Keratinocyte (primary cell): Measurements from ENCODE around the gene PSMC1. TPM values are rescaled to one million over a fixed set of nuclear protein-coding genes. Genes with fewer than 3 reads are reported as not detected.

Experiments used
- DNase-seq: peaks from one replicate; pipeline ENCODE4 v3.0.0-alpha.2; 2011; ENCODE audit warnings: low read depth, missing footprints, low spot score
- FAIRE-seq: peaks from 2 replicates; lab custom pipeline; 2011; peaks lifted over from hg19 to GRCh38; lab: Jason Lieb, UNC
- H2AFZ ChIP-seq: 2 replicates; pipeline ENCODE4 v1.6.0; 2012; ENCODE audit warnings: low read length, control low read depth, inconsistent platforms; ENCODE audit not compliant: control insufficient read depth
- H3K27ac ChIP-seq: 2 replicates; pipeline ENCODE4 v1.5.1; 2011; ENCODE audit warnings: low read length; ENCODE audit not compliant: control insufficient read depth, insufficient read depth
- H3K27me3 ChIP-seq: 3 replicates; pipeline ENCODE4 v1.6.0; 2011; ENCODE audit warnings: low read length; ENCODE audit not compliant: control insufficient read depth, insufficient read depth; ENCODE audit errors: extremely low read depth
- H3K36me3 ChIP-seq, 2 experiments: 2 replicates in 1 of 2; 3 replicates in 1 of 2; pipeline ENCODE4 v1.5.1; 2011; ENCODE audit warnings: low read length in 2 of 2, mild to moderate bottlenecking in 1 of 2; ENCODE audit not compliant: control insufficient read depth in 2 of 2, insufficient read depth in 2 of 2; ENCODE audit errors: extremely low read depth in 1 of 2
- H3K4me1 ChIP-seq: 3 replicates; pipeline ENCODE4 v1.5.1; 2011; ENCODE audit warnings: low read length; ENCODE audit not compliant: control insufficient read depth, insufficient read depth; ENCODE audit errors: extremely low read depth
- H3K4me2 ChIP-seq: 3 replicates; pipeline ENCODE4 v1.6.0; 2011; ENCODE audit warnings: low read depth, low read length; ENCODE audit not compliant: control insufficient read depth, insufficient read depth; ENCODE audit errors: extremely low read depth
- H3K4me3 ChIP-seq, 3 experiments: fragments of 200-600 bp in 1 of 3; sonication (generic) in 1 of 3; 2 replicates in 2 of 3; 3 replicates in 1 of 3; pipeline ENCODE4 v1.5.1; 2011 to 2016; ENCODE audit warnings: low read length in 3 of 3, mild to moderate bottlenecking in 3 of 3, control low read depth in 2 of 3, inconsistent platforms in 1 of 3, low read depth in 1 of 3, mixed read lengths in 1 of 3, mixed run types in 1 of 3, moderate library complexity in 1 of 3; ENCODE audit not compliant: control insufficient read depth in 2 of 3, insufficient read depth in 2 of 3; ENCODE audit errors: extremely low read depth in 1 of 3
- H3K79me2 ChIP-seq: 2 replicates; pipeline ENCODE4 v1.6.0; 2012; ENCODE audit warnings: low read length; ENCODE audit not compliant: control insufficient read depth, insufficient read depth
- H3K9ac ChIP-seq: 3 replicates; pipeline ENCODE4 v1.6.0; 2011; ENCODE audit warnings: low read length; ENCODE audit not compliant: control insufficient read depth, insufficient read depth; ENCODE audit errors: extremely low read depth
- H3K9me1 ChIP-seq: 3 replicates; pipeline ENCODE4 v1.6.0; 2011; ENCODE audit warnings: low read length; ENCODE audit not compliant: control insufficient read depth, insufficient read depth; ENCODE audit errors: extremely low read depth
- H3K9me3 ChIP-seq: 2 replicates; pipeline ENCODE4 v1.5.1; 2012; ENCODE audit warnings: low read depth, low read length; ENCODE audit not compliant: control insufficient read depth
- H4K20me1 ChIP-seq: 3 replicates; pipeline ENCODE4 v1.6.0; 2011; ENCODE audit warnings: low read length; ENCODE audit not compliant: control insufficient read depth, insufficient read depth; ENCODE audit errors: extremely low read depth
- CTCF ChIP-seq, 3 experiments: IDR thresholded peaks in 1 of 3; conservative IDR thresholded peaks in 1 of 3; optimal IDR thresholded peaks in 1 of 3; 2 replicates in 2 of 3; 3 replicates in 1 of 3; pipeline versions ENCODE3 to v1.5.1; 2011; ENCODE audit warnings: low read length in 3 of 3, mild to moderate bottlenecking in 3 of 3, moderate library complexity in 2 of 3, control low read depth in 1 of 3, inconsistent platforms in 1 of 3; ENCODE audit not compliant: insufficient read depth in 2 of 3; ENCODE audit errors: extremely low read depth in 1 of 3
- EZH2 ChIP-seq: IDR thresholded peaks from one replicate; pipeline ENCODE4 v1.6.1; 2012; ENCODE audit warnings: inconsistent platforms, mild to moderate bottlenecking, low read length, moderate library complexity
- dilution Hi-C: fragments of 300-500 bp; cut with MboI; formaldehyde crosslinking; loops from one replicate; pipeline ENCODE4 v1.7.0; 2020; ENCODE audit warnings: low sequenced_read_pairs; ENCODE audit not compliant: extremely low pct_ligation_motif_present
- polyA plus RNA-seq, 5 experiments: library from polyadenylated mRNA; depleted of rRNA in 3 of 5; stranded (reverse) in 3 of 5; stranded (forward) in 1 of 5; unstranded in 1 of 5; fragments of >200 nt; gene quantifications; 1 replicate in 1 of 5; 2 replicates in 3 of 5; 3 replicates in 1 of 5; pipeline versions ENCODE4 v1.2.1 to v1.2.3, GENCODE V29; 2011 to 2012; ENCODE audit warnings: missing spikeins in 2 of 5, low read depth in 1 of 5, low replicate concordance in 1 of 5

Gene PSMC1
- polyA plus RNA-seq, 1 donor (not counting 4 experiments of a cell fraction or from before 2014, with no cell fraction given), result 234 TPM

GRCh38 chr14:90248594-90248993, 7.8 kb upstream of the PSMC1 start:
- Histone ChIP-seq H2AFZ (no peak overlapping the region), H3K27ac (no peak overlapping the region), H3K4me3 (no peak overlapping the region), H3K9me3 (no peaks in the 10 kb centered on the region), H3K9me1 (no peaks in the 10 kb centered on the region), H3K79me2 (no peaks in the 10 kb centered on the region), H3K9ac (no peak overlapping the region), H3K4me2 (no peak overlapping the region), H3K4me1 (no peaks in the 10 kb centered on the region), H3K36me3 (no peaks in the 10 kb centered on the region), H4K20me1 (no peaks in the 10 kb centered on the region), H3K27me3 (no peaks in the 10 kb centered on the region)
- DNase-seq, result no peak
- TF ChIP-seq EZH2 (no peak), CTCF (optimal IDR thresholded peaks at IDR 0.05 in 1 of 3, IDR thresholded peaks at IDR 0.05 in 1 of 3, conservative IDR thresholded peaks at IDR 0.05 in 1 of 3; ENCODE audit: extremely low read depth in 1 of 3, insufficient read depth in 2 of 3, low read length in 3 of 3) (no peak)
- FAIRE-seq, result no peak
- dilution Hi-C loops, result no loop called here

- no peak overlapping the region for H3K9ac ChIP-seq
- dilution Hi-C loops, result no loop called here
- no peak for FAIRE-seq
Measured at GRCh38 chr14:90253826-90254225, 2.5 kb upstream of the PSMC1 start.

More at GRCh38 chr14:90253826-90254225, 2.5 kb upstream of the PSMC1 start:
- Histone ChIP-seq H3K27ac (no peak overlapping the region), H3K4me3 (no peak overlapping the region), H2AFZ (no peak overlapping the region), H3K27me3 (no peaks in the 10 kb centered on the region), H3K79me2 (peaks cover 25% of the 10 kb centered on the region), H3K4me1 (peaks cover 4% of the 10 kb centered on the region), H3K4me2 (no peak overlapping the region), H3K9me1 (no peaks in the 10 kb centered on the region), H3K36me3 (peaks cover 0 to 4% of the 10 kb centered on the region in 2 experiments), H4K20me1 (no peaks in the 10 kb centered on the region), H3K9me3 (no peaks in the 10 kb centered on the region)
- TF ChIP-seq EZH2 (no peak), CTCF (optimal IDR thresholded peaks at IDR 0.05 in 1 of 3, IDR thresholded peaks at IDR 0.05 in 1 of 3, conservative IDR thresholded peaks at IDR 0.05 in 1 of 3; ENCODE audit: extremely low read depth in 1 of 3, insufficient read depth in 2 of 3, low read length in 3 of 3) (no peak)
- no peak for DNase-seq
